Measurements from ENCODE around the gene GPS1.
A peak's percentile ranks its signal among the peaks of the same experiment; 100 is the strongest.

The GPS1 gene

DNA sequence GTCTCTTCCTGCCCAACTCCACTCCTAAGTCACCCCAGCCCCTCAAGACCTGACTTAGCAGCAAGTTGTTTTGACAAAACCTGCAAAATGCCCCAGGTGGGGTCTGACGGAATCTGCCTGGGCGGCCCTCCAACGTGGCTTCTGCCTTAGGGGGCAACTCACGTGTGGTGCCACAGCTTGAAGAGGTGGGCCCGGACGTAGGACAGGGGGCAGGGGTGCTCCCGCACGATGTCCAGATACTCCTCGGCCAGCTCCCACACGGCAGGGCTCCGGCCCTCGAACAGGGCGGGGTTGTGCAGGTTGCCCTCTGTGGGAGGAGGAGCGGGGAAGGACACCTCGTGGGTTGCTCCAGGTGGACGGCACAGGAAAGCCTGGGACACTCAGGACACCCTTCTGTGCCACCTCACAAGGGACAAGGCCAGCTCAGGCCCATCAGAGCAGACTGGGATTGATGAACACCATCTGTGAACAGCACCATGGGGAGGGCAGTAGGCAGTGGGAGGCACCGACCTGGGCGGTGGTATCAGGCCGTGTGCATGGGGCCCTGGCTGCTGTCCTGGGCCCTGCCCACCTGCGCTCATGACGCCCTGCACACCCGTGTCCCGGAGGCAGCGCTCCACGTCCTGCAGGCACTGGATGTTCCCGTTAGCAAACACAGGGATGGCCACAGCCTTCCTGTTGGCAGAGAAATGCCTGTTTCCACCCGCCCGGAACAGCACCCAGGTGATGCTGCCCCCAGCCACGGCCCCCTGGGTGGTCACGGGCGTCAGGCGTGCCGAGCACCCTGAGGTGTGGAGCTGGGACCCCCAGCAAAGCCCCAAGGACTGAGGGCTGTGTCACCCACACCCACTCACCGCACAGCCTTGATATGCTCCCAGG is 9.6 kb downstream of the GPS1 start:
- H3K27ac ChIP-seq (ENCODE audit: low read length): no peak overlapping the region
- no peak overlapping the region for H3K4me3 ChIP-seq (ENCODE audit: low read depth in 1 of 2, low read length in 2 of 2)
- H3K4me2 ChIP-seq (ENCODE audit: insufficient read depth, low read length): no peak overlapping the region
- H3K27me3 ChIP-seq (ENCODE audit: insufficient read depth, low read length, poor library complexity): no peaks in the 10 kb centered on the region
- H3K36me3 ChIP-seq (ENCODE audit: insufficient read depth, low read length): peaks cover 85% of the 10 kb centered on the region
- H3K9me3 ChIP-seq (ENCODE audit: insufficient read depth, low read length, severe bottlenecking): no peaks in the 10 kb centered on the region
- no peak overlapping the region for H3K9ac ChIP-seq (ENCODE audit: low read depth, low read length)
- DNase-seq: no peak
- no peak for TF ChIP-seq EZH2 (IDR thresholded peaks at IDR 0.05; ENCODE audit: borderline replicate concordance, low read depth, low read length, severe bottlenecking)
- TF ChIP-seq, protein P1, sequence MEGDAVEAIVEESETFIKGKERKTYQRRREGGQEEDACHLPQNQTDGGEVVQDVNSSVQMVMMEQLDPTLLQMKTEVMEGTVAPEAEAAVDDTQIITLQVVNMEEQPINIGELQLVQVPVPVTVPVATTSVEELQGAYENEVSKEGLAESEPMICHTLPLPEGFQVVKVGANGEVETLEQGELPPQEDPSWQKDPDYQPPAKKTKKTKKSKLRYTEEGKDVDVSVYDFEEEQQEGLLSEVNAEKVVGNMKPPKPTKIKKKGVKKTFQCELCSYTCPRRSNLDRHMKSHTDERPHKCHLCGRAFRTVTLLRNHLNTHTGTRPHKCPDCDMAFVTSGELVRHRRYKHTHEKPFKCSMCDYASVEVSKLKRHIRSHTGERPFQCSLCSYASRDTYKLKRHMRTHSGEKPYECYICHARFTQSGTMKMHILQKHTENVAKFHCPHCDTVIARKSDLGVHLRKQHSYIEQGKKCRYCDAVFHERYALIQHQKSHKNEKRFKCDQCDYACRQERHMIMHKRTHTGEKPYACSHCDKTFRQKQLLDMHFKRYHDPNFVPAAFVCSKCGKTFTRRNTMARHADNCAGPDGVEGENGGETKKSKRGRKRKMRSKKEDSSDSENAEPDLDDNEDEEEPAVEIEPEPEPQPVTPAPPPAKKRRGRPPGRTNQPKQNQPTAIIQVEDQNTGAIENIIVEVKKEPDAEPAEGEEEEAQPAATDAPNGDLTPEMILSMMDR (IDR thresholded peaks at IDR 0.05; ENCODE audit: borderline replicate concordance, extremely low read depth, low read length, poor library complexity, severe bottlenecking): no peak
- no peak overlapping the region for H2AFZ ChIP-seq (ENCODE audit: low read depth, low read length)
- no peak for ATAC-seq (ENCODE audit: insufficient read depth, low read depth)
- peaks cover 36% of the 10 kb centered on the region for H3K4me1 ChIP-seq (ENCODE audit: insufficient read depth, low read length)
- peaks cover 65% of the 10 kb centered on the region for H4K20me1 ChIP-seq (ENCODE audit: insufficient read depth, low read length)
- peaks cover 30% of the 10 kb centered on the region for H3K79me2 ChIP-seq (ENCODE audit: insufficient read depth, low read length)

DNA sequence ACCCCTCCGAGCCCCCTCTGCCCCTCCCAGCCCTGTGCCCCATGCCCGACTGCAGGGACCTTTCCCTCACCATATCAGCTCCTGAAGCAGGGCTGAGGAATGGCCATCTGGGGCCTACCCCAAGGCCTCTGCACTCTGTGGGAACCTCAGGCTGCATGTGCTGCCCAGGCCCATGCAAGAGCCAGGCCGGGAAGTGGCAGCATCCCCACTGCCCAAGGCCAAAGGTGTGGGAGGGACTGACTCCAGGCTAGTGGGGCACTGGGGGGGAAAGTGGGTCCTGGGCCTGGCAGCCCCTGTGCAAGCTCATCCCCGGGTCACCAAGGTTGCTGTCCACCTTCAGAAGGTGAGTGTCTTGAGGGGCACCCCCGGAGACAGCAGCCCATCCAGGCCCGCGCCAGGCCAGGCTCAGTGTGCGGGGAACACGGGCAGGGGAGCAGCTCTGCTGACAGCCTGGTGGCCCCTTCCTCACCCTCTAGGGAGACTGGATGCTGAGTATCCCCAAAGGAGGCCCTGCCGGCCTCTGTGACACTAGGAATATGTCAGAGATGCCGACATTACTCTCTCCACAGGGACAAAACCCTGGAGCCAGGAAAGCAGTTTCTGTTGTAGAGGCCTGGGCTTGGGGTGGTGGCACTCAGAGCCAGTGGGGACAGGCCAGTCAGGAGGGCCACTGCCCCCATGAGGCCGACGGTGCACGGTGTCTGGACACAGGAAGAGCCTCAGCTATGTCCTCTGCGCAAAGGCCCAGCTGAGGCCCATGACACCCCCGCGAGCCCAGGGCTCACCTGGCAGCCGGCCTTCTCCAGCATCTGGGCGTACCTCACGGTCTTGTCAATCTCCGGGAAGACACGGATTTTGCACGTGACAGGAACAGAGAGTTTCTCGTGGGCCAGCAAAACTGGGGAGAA is 10.6 kb downstream of the GPS1 start:
- H3K4me3 ChIP-seq (ENCODE audit: low read depth in 1 of 2, low read length in 2 of 2): no peak overlapping the region
- no peak overlapping the region for H3K27ac ChIP-seq (ENCODE audit: low read length)
- H3K36me3 ChIP-seq (ENCODE audit: insufficient read depth, low read length): peaks cover 75% of the 10 kb centered on the region
- peaks cover 33% of the 10 kb centered on the region for H3K79me2 ChIP-seq (ENCODE audit: insufficient read depth, low read length)
- peak overlapping the region; percentile 100; the same call in 1 of the 2 replicates for H3K4me2 ChIP-seq (ENCODE audit: insufficient read depth, low read length)
- peaks cover 56% of the 10 kb centered on the region for H4K20me1 ChIP-seq (ENCODE audit: insufficient read depth, low read length)
- H3K27me3 ChIP-seq (ENCODE audit: insufficient read depth, low read length, poor library complexity): no peaks in the 10 kb centered on the region
- H3K4me1 ChIP-seq (ENCODE audit: insufficient read depth, low read length): peaks cover 43% of the 10 kb centered on the region
- H3K9me3 ChIP-seq (ENCODE audit: insufficient read depth, low read length, severe bottlenecking): no peaks in the 10 kb centered on the region
- no peak for TF ChIP-seq EZH2 (IDR thresholded peaks at IDR 0.05; ENCODE audit: borderline replicate concordance, low read depth, low read length, severe bottlenecking)
- TF ChIP-seq, protein P1 (IDR thresholded peaks at IDR 0.05; ENCODE audit: borderline replicate concordance, extremely low read depth, low read length, poor library complexity, severe bottlenecking): no peak
- DNase-seq (no peak), ATAC-seq (ENCODE audit: insufficient read depth, low read depth) (no peak)
- no peak overlapping the region for H2AFZ ChIP-seq (ENCODE audit: low read depth, low read length)
- H3K9ac ChIP-seq (ENCODE audit: low read depth, low read length): no peak overlapping the region

DNA sequence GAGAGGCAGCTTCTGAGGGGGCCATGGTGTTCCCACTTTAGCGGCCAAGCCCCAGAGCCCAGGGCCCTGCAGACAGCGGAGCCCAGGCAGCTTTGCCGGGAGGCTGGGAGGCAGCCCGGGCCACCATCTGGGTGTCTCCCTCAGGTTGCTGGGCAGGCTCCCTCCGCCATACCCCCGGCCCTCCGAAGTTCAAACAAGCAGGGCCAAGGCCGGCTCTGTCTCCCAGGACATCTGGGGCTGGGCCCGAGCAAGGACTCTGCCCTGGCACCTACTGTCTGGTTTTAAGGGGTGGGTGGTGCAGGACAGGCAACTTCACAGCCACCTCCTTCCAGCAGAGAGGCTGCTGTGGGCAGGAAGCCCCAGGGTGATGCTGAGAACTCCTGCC is 11.3 kb downstream of the GPS1 start:
- no peak overlapping the region for H3K9ac ChIP-seq (ENCODE audit: low read depth, low read length)
- H3K79me2 ChIP-seq (ENCODE audit: insufficient read depth, low read length): peaks cover 33% of the 10 kb centered on the region
- no peak overlapping the region for H2AFZ ChIP-seq (ENCODE audit: low read depth, low read length)
- peak overlapping the region; percentile 100; the same call in 1 of the 2 replicates for H3K4me2 ChIP-seq (ENCODE audit: insufficient read depth, low read length)
- H4K20me1 ChIP-seq (ENCODE audit: insufficient read depth, low read length): peaks cover 50% of the 10 kb centered on the region
- TF ChIP-seq EZH2 (IDR thresholded peaks at IDR 0.05; ENCODE audit: borderline replicate concordance, low read depth, low read length, severe bottlenecking): no peak
- TF ChIP-seq, protein P1 (IDR thresholded peaks at IDR 0.05; ENCODE audit: borderline replicate concordance, extremely low read depth, low read length, poor library complexity, severe bottlenecking): no peak
- no peaks in the 10 kb centered on the region for H3K9me3 ChIP-seq (ENCODE audit: insufficient read depth, low read length, severe bottlenecking)
- H3K27me3 ChIP-seq (ENCODE audit: insufficient read depth, low read length, poor library complexity): no peaks in the 10 kb centered on the region
- no peak overlapping the region for H3K4me3 ChIP-seq (ENCODE audit: low read depth in 1 of 2, low read length in 2 of 2)
- DNase-seq: no peak
- H3K27ac ChIP-seq (ENCODE audit: low read length): no peak overlapping the region; the same call in 1 of the 2 replicates
- no peak for ATAC-seq (ENCODE audit: insufficient read depth, low read depth)
- peaks cover 43% of the 10 kb centered on the region for H3K4me1 ChIP-seq (ENCODE audit: insufficient read depth, low read length)
- H3K36me3 ChIP-seq (ENCODE audit: insufficient read depth, low read length): peaks cover 68% of the 10 kb centered on the region
